Smooth muscle cell (in vitro differentiated cells): ENCODE results near the gene PLEKHA1. TPM values are rescaled to one million over a fixed set of nuclear protein-coding genes. Genes with fewer than 3 reads are reported as not detected.

ENCODE experiments used
- DNase-seq: peaks from one replicate; lab custom pipeline; 2025; ENCODE audit not compliant: unreplicated experiment; lab: John Stamatoyannopoulos, UW
- H2AFZ ChIP-seq: fragments of 200-600 bp; sonication (generic); 2 replicates; pipeline ENCODE4 v1.6.0; 2016; ENCODE audit warnings: antibody characterized with exemption, low read depth, mild to moderate bottlenecking
- H3F3A ChIP-seq: fragments of 200-600 bp; sonication (generic); 2 replicates; pipeline ENCODE4 v1.6.0; 2017; ENCODE audit warnings: antibody characterized with exemption, low read depth
- H3K27ac ChIP-seq: fragments of 200-600 bp; sonication (generic); 2 replicates; pipeline ENCODE4 v1.5.1; 2016; ENCODE audit warnings: low read depth, mild to moderate bottlenecking
- H3K27me3 ChIP-seq: fragments of 200-600 bp; sonication (generic); 2 replicates; pipeline ENCODE4 v1.6.1; 2016; ENCODE audit warnings: low read depth, mild to moderate bottlenecking
- H3K36me3 ChIP-seq: fragments of 200-600 bp; sonication (generic); 2 replicates; pipeline ENCODE4 v1.5.1; 2016; ENCODE audit warnings: low read depth
- H3K4me1 ChIP-seq: fragments of 200-600 bp; sonication (generic); 2 replicates; pipeline ENCODE4 v1.5.1; 2016; ENCODE audit warnings: low read depth
- H3K4me2 ChIP-seq: fragments of 200-600 bp; sonication (generic); 2 replicates; pipeline ENCODE4 v1.6.0; 2016; ENCODE audit warnings: mild to moderate bottlenecking
- H3K4me3 ChIP-seq: fragments of 200-600 bp; sonication (generic); 2 replicates; pipeline ENCODE4 v1.5.1; 2016; ENCODE audit warnings: mild to moderate bottlenecking
- H3K79me2 ChIP-seq: fragments of 200-600 bp; sonication (generic); 2 replicates; pipeline ENCODE4 v1.6.0; 2016; ENCODE audit warnings: low read depth, mild to moderate bottlenecking
- H3K9ac ChIP-seq: fragments of 200-600 bp; sonication (generic); 2 replicates; pipeline ENCODE4 v1.6.0; 2016; ENCODE audit warnings: low read depth
- H3K9me3 ChIP-seq: fragments of 200-600 bp; sonication (generic); replicated peaks from 2 replicates; pipeline ENCODE4 v1.5.1; 2016; ENCODE audit warnings: low read depth
- H4K20me1 ChIP-seq: fragments of 200-600 bp; sonication (generic); 2 replicates; pipeline ENCODE4 v1.6.0; 2016; ENCODE audit warnings: low read depth
- CTCF ChIP-seq: fragments of 200-600 bp; sonication (generic); IDR thresholded peaks from 2 replicates; pipeline ENCODE4 v1.5.1; 2017; ENCODE audit warnings: borderline replicate concordance, mild to moderate bottlenecking, antibody characterized with exemption; ENCODE audit not compliant: insufficient read depth, poor library complexity, severe bottlenecking
- WGBS: methylation state at CpG from one replicate; pipeline ENCODE4 v1.1.7; 2016; ENCODE audit warnings: low lambda C conversion rate; 5-methylcytosine and 5-hydroxymethylcytosine counted together
- polyA plus RNA-seq: library from polyadenylated mRNA; unstranded; fragments of >200 nt; fragmentation: Nextera tagmentation; extraction: Ambion mirVana; gene quantifications from 2 replicates; pipeline ENCODE4 v1.2.1, GENCODE V29; 2016
- total RNA-seq: library from RNA; depleted of rRNA; stranded (reverse); fragments of >200 nt; gene quantifications from 2 replicates; pipeline ENCODE4 v1.2.3, GENCODE V29; 2014

The PLEKHA1 gene
- total and polyA plus RNA-seq, 2 experiments from 2014 or later = 22.7 to 24.6 TPM

GRCh38 chr10:122327237-122328206 is 47.0 kb upstream of the PLEKHA1 start:
- H3K36me3 ChIP-seq = no peaks in the 10 kb centered on the region
- 96% methylated on average over 16 of the region's 16 CpGs for WGBS
- H3K4me2 ChIP-seq = no peak overlapping the region
- H3K27ac ChIP-seq = no peak overlapping the region
- H3F3A ChIP-seq = no peaks in the 10 kb centered on the region
- no peaks in the 10 kb centered on the region for H3K79me2 ChIP-seq
- no peaks in the 10 kb centered on the region for H3K4me1 ChIP-seq
- no peak overlapping the region for H2AFZ ChIP-seq
- no peak overlapping the region for H3K4me3 ChIP-seq
- H4K20me1 ChIP-seq = no peaks in the 10 kb centered on the region
- H3K9ac ChIP-seq = no peak overlapping the region
- H3K9me3 ChIP-seq = no peaks in the 10 kb centered on the region
- no peak for TF ChIP-seq CTCF
- no peak for DNase-seq
- no peaks in the 10 kb centered on the region for H3K27me3 ChIP-seq

GRCh38 chr10:122328676-122329075 is 45.8 kb upstream of the PLEKHA1 start:
- no peak overlapping the region for H3K4me3 ChIP-seq
- H3K79me2 ChIP-seq = no peaks in the 10 kb centered on the region
- 94% methylated on average over 9 of the region's 9 CpGs for WGBS
- H4K20me1 ChIP-seq = no peaks in the 10 kb centered on the region
- H3K4me1 ChIP-seq = no peaks in the 10 kb centered on the region
- H3K27ac ChIP-seq = no peak overlapping the region
- H3K9ac ChIP-seq = no peak overlapping the region
- no peaks in the 10 kb centered on the region for H3F3A ChIP-seq
- no peak for TF ChIP-seq CTCF
- H3K27me3 ChIP-seq = no peaks in the 10 kb centered on the region
- H2AFZ ChIP-seq = no peak overlapping the region
- H3K4me2 ChIP-seq = no peak overlapping the region
- no peaks in the 10 kb centered on the region for H3K36me3 ChIP-seq
- DNase-seq = no peak
- no peaks in the 10 kb centered on the region for H3K9me3 ChIP-seq

DNA sequence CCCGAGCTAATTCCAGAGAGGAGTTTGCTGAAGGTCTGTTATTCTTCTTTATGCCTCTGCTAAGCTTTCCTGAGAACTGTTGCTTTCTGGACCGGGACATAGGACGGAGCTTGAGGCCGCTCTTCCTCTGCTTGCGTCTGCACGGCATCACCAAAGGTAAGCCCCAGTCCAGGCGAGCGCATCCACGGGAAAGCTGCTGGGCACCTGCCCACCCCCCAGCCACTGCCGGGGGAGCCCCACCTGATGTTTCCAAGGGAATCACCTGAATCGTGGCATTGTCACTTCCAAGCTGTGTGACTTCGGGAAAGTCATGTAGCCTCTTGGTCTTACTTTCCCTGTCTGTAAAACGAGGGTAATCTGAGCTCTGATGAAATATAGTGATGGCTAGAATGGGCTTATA is 45.1 kb upstream of the PLEKHA1 start:
- 90% methylated on average over 13 of the region's 13 CpGs for WGBS

More for the DNA sequence above, 45.1 kb upstream of the PLEKHA1 start:
- no peaks in the 10 kb centered on the region for H3K4me1 ChIP-seq
- H3K9ac ChIP-seq = no peak overlapping the region
- no peaks in the 10 kb centered on the region for H4K20me1 ChIP-seq
- TF ChIP-seq CTCF = no peak
- H3K27ac ChIP-seq = no peak overlapping the region
- H2AFZ ChIP-seq = no peak overlapping the region
- no peak overlapping the region for H3K4me3 ChIP-seq
- no peak for DNase-seq
- H3K4me2 ChIP-seq = no peak overlapping the region
- H3K9me3 ChIP-seq = no peaks in the 10 kb centered on the region
- H3K36me3 ChIP-seq = no peaks in the 10 kb centered on the region
- H3K79me2 ChIP-seq = no peaks in the 10 kb centered on the region
- no peaks in the 10 kb centered on the region for H3K27me3 ChIP-seq
- no peaks in the 10 kb centered on the region for H3F3A ChIP-seq
